ENCODE data around the gene TOX2. TPM values are rescaled to one million over a fixed set of nuclear protein-coding genes. Genes with fewer than 3 reads are reported as not detected.

TOX2 gene
- total and polyA plus RNA-seq, 2 donors from 2014 or later: 4.7 to 5.9 TPM

DNA sequence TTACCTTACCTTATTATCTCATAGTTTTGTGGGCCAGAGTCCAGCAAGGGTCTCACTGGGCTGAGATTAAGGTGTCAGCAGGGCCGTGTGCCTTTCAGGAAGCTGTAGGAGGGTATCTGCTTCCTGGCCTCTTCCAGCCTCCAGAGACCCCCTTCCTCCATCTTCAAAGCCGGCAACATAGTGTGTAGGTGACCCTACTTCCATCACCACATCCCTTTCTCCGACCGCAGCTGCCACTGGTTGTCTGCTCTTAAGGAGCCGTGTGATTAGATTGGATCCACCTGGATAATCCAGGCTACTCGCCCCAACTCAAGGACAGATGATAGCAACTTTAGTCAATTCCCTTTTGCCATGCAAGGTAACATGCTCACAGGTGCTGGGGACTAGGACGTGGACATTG is 181.2 kb downstream of the TOX2 start:
- peak in 1 of 5 donors; percentile 45 for DNase-seq
- H3K4me3 ChIP-seq (ENCODE audit: low read length in 3 of 3): no peak overlapping the region
- FAIRE-seq: no peak
- TF ChIP-seq CTCF (IDR thresholded peaks at IDR 0.05; ENCODE audit: borderline replicate concordance, extremely low read depth, insufficient read depth): no peak
- no peaks in the 10 kb centered on the region for H3K9me3 ChIP-seq (ENCODE audit: control insufficient read depth in 2 of 3, insufficient read depth in 1 of 3, low read length in 3 of 3)
- H3K4me1 ChIP-seq (ENCODE audit: control insufficient read depth in 2 of 3, insufficient read depth in 2 of 3, low read depth in 1 of 3, low read length in 3 of 3): no peaks in the 10 kb centered on the region
- H3K27me3 ChIP-seq (ENCODE audit: control insufficient read depth, insufficient read depth, low read length): no peaks in the 10 kb centered on the region
- no peak overlapping the region for H3K9ac ChIP-seq (ENCODE audit: low read length in 3 of 3)
- intact Hi-C loops (cut with DNase I): no loop called here
- H3K27ac ChIP-seq (ENCODE audit: low read depth in 2 of 2, low read length in 2 of 2): no peak overlapping the region
- no peaks in the 10 kb centered on the region for H3K36me3 ChIP-seq (ENCODE audit: control insufficient read depth in 2 of 3, insufficient read depth in 3 of 3, low read length in 3 of 3)

DNA sequence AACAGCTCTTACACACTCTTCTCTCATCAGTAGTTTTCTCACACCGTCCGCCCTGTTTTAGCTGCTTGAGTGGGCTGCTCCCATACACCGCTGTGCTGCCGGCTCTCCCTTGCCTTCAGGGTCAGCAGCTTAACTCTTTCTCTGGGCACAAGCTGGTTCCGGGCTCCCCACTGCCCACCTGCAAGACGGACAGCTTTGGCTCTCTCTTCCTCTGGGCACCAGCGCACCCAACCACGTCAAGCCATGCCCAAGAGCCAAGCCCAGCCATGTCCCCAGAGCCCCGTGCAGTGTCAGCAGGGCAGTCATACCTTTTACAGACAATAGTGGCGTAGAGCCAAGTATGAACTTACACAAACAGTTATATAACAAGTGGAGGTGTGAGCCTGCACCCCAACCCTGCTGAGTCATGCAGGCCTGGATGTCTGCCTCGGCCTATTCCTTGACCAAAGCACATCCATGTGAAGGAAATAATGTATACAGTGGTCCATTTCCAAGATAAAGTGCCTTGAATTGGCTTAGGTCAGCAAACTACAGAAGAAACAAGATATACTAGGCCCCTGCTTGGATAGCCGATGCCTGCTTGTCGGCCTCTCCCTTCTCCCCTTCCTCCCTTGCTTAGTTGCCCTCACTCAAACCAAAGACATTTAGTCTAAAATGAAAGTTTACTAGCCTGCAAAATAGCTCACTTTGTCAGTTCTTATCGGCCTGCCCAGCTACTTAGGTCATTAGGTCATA is 183.0 kb downstream of the TOX2 start:
- Histone ChIP-seq H3K9ac (ENCODE audit: low read length in 3 of 3) (no peak overlapping the region), H3K4me1 (ENCODE audit: control insufficient read depth in 2 of 3, insufficient read depth in 2 of 3, low read depth in 1 of 3, low read length in 3 of 3) (no peaks in the 10 kb centered on the region), H3K36me3 (ENCODE audit: control insufficient read depth in 2 of 3, insufficient read depth in 3 of 3, low read length in 3 of 3) (no peaks in the 10 kb centered on the region), H3K4me3 (ENCODE audit: low read length in 3 of 3) (no peak overlapping the region), H3K27me3 (ENCODE audit: control insufficient read depth, insufficient read depth, low read length) (no peaks in the 10 kb centered on the region), H3K27ac (ENCODE audit: low read depth in 2 of 2, low read length in 2 of 2) (no peak overlapping the region), H3K9me3 (ENCODE audit: control insufficient read depth in 2 of 3, insufficient read depth in 1 of 3, low read length in 3 of 3) (no peaks in the 10 kb centered on the region)
- no peak for TF ChIP-seq CTCF (IDR thresholded peaks at IDR 0.05; ENCODE audit: borderline replicate concordance, extremely low read depth, insufficient read depth)
- DNase-seq: peak in 1 of 5 donors; percentile 13
- intact Hi-C loops (cut with DNase I): no loop called here
- no peak for FAIRE-seq

DNA sequence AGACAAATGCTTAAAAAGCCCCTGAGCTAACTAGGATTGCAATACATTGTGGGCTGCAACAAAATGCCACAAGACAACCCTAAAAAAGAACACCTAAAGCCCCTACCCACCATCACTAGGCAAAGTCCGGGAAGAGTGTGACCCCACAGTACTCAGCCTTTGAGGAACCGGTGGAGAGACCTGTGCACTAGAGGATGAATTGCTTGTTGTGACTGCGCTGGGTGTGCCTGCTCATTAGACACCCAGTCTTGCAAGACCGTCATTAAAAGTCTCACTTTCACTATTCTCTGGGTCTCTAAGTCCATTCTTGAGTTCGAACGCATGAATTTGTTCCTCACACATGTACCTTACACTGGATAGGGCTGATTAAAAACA is 183.6 kb downstream of the TOX2 start:
- DNase-seq: peak in 2 of 5 donors; percentile 26 to 46
- Histone ChIP-seq H3K9me3 (ENCODE audit: control insufficient read depth in 2 of 3, insufficient read depth in 1 of 3, low read length in 3 of 3) (no peaks in the 10 kb centered on the region), H3K9ac (ENCODE audit: low read length in 3 of 3) (no peak overlapping the region), H3K36me3 (ENCODE audit: control insufficient read depth in 2 of 3, insufficient read depth in 3 of 3, low read length in 3 of 3) (no peaks in the 10 kb centered on the region), H3K27me3 (ENCODE audit: control insufficient read depth, insufficient read depth, low read length) (no peaks in the 10 kb centered on the region), H3K4me1 (ENCODE audit: control insufficient read depth in 2 of 3, insufficient read depth in 2 of 3, low read depth in 1 of 3, low read length in 3 of 3) (no peaks in the 10 kb centered on the region), H3K27ac (ENCODE audit: low read depth in 2 of 2, low read length in 2 of 2) (no peak overlapping the region), H3K4me3 (ENCODE audit: low read length in 3 of 3) (no peak overlapping the region)
- intact Hi-C loops (cut with DNase I): no loop called here
- no peak for TF ChIP-seq CTCF (IDR thresholded peaks at IDR 0.05; ENCODE audit: borderline replicate concordance, extremely low read depth, insufficient read depth)
- no peak for FAIRE-seq

DNA sequence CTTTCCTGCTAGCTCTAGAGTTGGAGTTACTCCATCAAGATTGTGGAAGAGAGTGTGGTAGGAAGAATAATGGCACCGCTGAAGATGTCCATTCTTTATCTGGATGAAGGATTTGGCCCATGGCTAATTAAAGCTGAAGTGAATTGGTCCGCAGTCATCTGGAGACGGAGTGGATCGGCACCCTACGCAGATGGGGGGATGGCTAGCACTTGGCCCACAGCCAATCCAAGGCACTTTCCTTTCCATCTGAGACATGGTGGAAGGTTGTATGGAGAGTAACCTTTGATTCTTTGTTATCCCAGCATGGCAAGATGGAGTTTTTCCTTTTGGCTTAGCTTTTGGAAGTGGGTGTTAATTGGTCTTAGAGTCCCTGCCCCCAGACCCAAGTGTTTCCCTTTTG is 184.0 kb downstream of the TOX2 start:
- no peaks in the 10 kb centered on the region for H3K36me3 ChIP-seq (ENCODE audit: control insufficient read depth in 2 of 3, insufficient read depth in 3 of 3, low read length in 3 of 3)
- no peak overlapping the region for H3K4me3 ChIP-seq (ENCODE audit: low read length in 3 of 3)
- intact Hi-C loops (cut with DNase I): no loop called here
- FAIRE-seq (no peak), DNase-seq (no peak)
- H3K27ac ChIP-seq (ENCODE audit: low read depth in 2 of 2, low read length in 2 of 2): no peak overlapping the region
- H3K9ac ChIP-seq (ENCODE audit: low read length in 3 of 3): no peak overlapping the region
- H3K9me3 ChIP-seq (ENCODE audit: control insufficient read depth in 2 of 3, insufficient read depth in 1 of 3, low read length in 3 of 3): no peaks in the 10 kb centered on the region
- TF ChIP-seq CTCF (IDR thresholded peaks at IDR 0.05; ENCODE audit: borderline replicate concordance, extremely low read depth, insufficient read depth): no peak
- H3K4me1 ChIP-seq (ENCODE audit: control insufficient read depth in 2 of 3, insufficient read depth in 2 of 3, low read depth in 1 of 3, low read length in 3 of 3): no peaks in the 10 kb centered on the region
- no peaks in the 10 kb centered on the region for H3K27me3 ChIP-seq (ENCODE audit: control insufficient read depth, insufficient read depth, low read length)
